GM23338 (cell line): Measurements from ENCODE around the gene PCDHGB1.
A peak's percentile ranks its signal among the peaks of the same experiment; 100 is the strongest.

Experiments used
- CREB1 ChIP-seq: fragments of 250-450 bp; sonication (Bioruptor Pico); IDR thresholded peaks from 2 replicates; pipeline ENCODE4 v1.5.0; 2020; ENCODE audit warnings: low read depth, mild to moderate bottlenecking, moderate library complexity
- CTCF ChIP-seq, 2 experiments: fragments of 200-600 bp in 1 of 2; sonication (generic) in 1 of 2; conservative IDR thresholded peaks; 2 replicates each; pipeline versions ENCODE4 v1.5.1 to v1.6.1; 2016 to 2017; ENCODE audit warnings: antibody characterized with exemption in 2 of 2, low read depth in 2 of 2, mild to moderate bottlenecking in 2 of 2, moderate library complexity in 1 of 2
- EZH2 ChIP-seq: fragments of 200-600 bp; sonication (generic); IDR thresholded peaks from one replicate; pipeline ENCODE4 v1.8.0; 2017; ENCODE audit warnings: antibody characterized with exemption, mild to moderate bottlenecking, low read depth; ENCODE audit not compliant: unreplicated experiment
- EZH2phosphoT487 ChIP-seq: fragments of 200-600 bp; sonication (generic); IDR thresholded peaks from one replicate; pipeline ENCODE4 v1.8.1; 2018; ENCODE audit warnings: antibody characterized with exemption; ENCODE audit not compliant: unreplicated experiment
- POLR2AphosphoS5 ChIP-seq: IDR thresholded peaks from 2 replicates; pipeline ENCODE4 v1.6.1; 2016; ENCODE audit warnings: antibody characterized with exemption, low read depth
- REST ChIP-seq: IDR thresholded peaks from one replicate; pipeline ENCODE4 v1.6.1; 2018; ENCODE audit warnings: antibody characterized with exemption; ENCODE audit not compliant: unreplicated experiment
- ZNF462 ChIP-seq: fragments of 250-450 bp; sonication (Bioruptor Pico); IDR thresholded peaks from 2 replicates; pipeline ENCODE4 v1.5.0; 2020; ENCODE audit warnings: mild to moderate bottlenecking, moderate library complexity
- TF ChIP-seq, protein P1 (sequence below): IDR thresholded peaks from 2 replicates; pipeline ENCODE4 v1.6.1; 2016; ENCODE audit warnings: antibody characterized with exemption

DNA sequence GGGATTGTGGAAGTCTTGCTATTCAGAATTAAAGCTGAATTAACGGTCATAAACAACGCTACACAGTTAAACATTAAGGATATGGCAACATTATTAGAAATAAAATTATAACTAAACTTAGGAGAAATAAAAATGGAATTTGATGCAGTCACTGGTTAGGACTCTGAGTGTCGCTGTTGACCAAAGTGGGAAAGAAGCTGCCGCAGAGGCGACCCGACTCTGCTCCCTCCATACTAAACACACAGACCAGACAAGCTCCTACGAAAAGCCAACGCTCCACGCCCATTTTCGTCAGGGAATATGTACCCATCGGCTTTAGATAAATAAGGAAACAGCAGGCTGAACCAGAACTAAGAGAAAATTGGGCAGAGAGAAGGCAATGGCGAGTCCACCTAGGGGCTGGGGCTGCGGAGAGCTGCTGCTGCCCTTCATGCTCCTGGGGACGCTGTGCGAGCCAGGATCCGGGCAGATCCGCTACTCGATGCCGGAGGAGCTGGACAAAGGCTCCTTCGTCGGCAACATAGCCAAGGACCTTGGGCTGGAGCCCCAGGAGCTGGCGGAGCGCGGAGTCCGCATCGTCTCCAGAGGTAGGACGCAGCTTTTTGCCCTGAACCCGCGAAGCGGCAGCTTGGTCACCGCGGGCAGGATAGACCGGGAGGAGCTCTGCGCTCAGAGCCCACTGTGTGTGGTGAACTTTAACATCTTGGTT, 14.2 kb downstream of the PCDHGB1 start, which contains the start of gene PCDHGA5:
- TF ChIP-seq EZH2 (no peak), CTCF (conservative IDR thresholded peaks at IDR 0.05; ENCODE audit: low read depth in 2 of 2) (peak in 1 of 2 experiments; percentile 37; a peak in 2 of 4 replicates), REST (no peak), CREB1 (CRISPR knock-in tag) (no peak), ZNF462 (CRISPR knock-in tag) (no peak), POLR2AphosphoS5 (no peak), EZH2phosphoT487 (no peak)
- TF ChIP-seq, protein P1, sequence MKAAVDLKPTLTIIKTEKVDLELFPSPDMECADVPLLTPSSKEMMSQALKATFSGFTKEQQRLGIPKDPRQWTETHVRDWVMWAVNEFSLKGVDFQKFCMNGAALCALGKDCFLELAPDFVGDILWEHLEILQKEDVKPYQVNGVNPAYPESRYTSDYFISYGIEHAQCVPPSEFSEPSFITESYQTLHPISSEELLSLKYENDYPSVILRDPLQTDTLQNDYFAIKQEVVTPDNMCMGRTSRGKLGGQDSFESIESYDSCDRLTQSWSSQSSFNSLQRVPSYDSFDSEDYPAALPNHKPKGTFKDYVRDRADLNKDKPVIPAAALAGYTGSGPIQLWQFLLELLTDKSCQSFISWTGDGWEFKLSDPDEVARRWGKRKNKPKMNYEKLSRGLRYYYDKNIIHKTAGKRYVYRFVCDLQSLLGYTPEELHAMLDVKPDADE = no peak
